Measurements from ENCODE around the gene GNG14. TPM values are rescaled to one million over a fixed set of nuclear protein-coding genes. Genes with fewer than 3 reads are reported as not detected.

GNG14 gene
- total and polyA plus RNA-seq, 10 of the 15 experiments (the other 5 are each of a cell fraction or from before 2014, with no cell fraction given) = not detected

DNA sequence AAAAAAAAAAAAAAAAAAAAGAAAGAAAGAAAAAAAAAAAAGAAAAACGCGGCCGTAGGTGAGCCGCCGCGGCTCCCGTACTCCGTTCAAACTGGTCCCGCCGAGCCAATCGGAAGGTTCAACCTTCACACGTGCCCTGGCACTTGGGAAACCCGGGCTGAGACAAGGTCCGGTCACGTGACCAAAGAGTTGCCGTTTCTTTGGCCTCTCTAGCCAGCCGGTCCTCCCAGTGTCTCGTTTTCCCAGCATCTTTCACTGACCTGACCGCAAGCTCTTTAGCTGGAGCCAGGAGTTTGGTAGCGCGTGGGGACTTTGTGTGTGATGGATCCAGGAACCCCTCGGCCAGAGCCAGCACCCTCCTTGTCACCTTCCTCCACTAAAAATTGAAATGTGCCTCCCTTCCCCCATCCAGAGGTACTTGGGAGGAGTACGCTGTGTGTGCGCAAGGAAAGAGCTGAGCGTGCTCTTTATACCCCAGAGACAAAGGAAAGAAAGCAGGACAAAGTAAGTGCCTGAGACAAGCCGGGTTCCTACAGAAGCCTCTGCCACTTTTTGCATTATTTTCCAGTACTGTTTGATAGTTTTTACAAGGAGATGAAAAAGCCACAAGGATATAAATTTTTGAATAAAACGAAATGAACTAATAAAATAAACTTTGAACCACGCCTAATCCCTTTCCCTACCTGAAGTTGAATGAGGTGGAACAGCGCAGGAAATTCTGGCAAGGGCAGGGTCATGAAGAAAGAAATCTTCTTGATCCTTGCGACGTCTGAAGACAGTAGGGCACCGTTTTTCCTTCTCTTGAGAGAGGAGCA lies 35.0 kb downstream of the GNG14 start (continued):
- TF ChIP-seq, protein P1, sequence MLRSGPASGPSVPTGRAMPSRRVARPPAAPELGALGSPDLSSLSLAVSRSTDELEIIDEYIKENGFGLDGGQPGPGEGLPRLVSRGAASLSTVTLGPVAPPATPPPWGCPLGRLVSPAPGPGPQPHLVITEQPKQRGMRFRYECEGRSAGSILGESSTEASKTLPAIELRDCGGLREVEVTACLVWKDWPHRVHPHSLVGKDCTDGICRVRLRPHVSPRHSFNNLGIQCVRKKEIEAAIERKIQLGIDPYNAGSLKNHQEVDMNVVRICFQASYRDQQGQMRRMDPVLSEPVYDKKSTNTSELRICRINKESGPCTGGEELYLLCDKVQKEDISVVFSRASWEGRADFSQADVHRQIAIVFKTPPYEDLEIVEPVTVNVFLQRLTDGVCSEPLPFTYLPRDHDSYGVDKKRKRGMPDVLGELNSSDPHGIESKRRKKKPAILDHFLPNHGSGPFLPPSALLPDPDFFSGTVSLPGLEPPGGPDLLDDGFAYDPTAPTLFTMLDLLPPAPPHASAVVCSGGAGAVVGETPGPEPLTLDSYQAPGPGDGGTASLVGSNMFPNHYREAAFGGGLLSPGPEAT (IDR thresholded peaks at IDR 0.05; ENCODE audit: low read depth) = peak; percentile 84
- TF ChIP-seq, protein P2, sequence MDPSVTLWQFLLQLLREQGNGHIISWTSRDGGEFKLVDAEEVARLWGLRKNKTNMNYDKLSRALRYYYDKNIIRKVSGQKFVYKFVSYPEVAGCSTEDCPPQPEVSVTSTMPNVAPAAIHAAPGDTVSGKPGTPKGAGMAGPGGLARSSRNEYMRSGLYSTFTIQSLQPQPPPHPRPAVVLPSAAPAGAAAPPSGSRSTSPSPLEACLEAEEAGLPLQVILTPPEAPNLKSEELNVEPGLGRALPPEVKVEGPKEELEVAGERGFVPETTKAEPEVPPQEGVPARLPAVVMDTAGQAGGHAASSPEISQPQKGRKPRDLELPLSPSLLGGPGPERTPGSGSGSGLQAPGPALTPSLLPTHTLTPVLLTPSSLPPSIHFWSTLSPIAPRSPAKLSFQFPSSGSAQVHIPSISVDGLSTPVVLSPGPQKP (IDR thresholded peaks at IDR 0.05; ENCODE audit: low read depth, low read length) = no peak
- TF ChIP-seq SUPT20H (IDR thresholded peaks at IDR 0.05; ENCODE audit: borderline replicate concordance, control insufficient read depth, low read depth, low read length) = no peak
- TF ChIP-seq FOXK2 (IDR thresholded peaks at IDR 0.05) = peak; percentile 66
- TF ChIP-seq, protein P3, sequence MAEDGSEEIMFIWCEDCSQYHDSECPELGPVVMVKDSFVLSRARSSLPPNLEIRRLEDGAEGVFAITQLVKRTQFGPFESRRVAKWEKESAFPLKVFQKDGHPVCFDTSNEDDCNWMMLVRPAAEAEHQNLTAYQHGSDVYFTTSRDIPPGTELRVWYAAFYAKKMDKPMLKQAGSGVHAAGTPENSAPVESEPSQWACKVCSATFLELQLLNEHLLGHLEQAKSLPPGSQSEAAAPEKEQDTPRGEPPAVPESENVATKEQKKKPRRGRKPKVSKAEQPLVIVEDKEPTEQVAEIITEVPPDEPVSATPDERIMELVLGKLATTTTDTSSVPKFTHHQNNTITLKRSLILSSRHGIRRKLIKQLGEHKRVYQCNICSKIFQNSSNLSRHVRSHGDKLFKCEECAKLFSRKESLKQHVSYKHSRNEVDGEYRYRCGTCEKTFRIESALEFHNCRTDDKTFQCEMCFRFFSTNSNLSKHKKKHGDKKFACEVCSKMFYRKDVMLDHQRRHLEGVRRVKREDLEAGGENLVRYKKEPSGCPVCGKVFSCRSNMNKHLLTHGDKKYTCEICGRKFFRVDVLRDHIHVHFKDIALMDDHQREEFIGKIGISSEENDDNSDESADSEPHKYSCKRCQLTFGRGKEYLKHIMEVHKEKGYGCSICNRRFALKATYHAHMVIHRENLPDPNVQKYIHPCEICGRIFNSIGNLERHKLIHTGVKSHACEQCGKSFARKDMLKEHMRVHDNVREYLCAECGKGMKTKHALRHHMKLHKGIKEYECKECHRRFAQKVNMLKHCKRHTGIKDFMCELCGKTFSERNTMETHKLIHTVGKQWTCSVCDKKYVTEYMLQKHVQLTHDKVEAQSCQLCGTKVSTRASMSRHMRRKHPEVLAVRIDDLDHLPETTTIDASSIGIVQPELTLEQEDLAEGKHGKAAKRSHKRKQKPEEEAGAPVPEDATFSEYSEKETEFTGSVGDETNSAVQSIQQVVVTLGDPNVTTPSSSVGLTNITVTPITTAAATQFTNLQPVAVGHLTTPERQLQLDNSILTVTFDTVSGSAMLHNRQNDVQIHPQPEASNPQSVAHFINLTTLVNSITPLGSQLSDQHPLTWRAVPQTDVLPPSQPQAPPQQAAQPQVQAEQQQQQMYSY (CRISPR knock-in tag; IDR thresholded peaks at IDR 0.05) = peak; percentile 92
- TF ChIP-seq BCL11A (IDR thresholded peaks at IDR 0.05; ENCODE audit: low read depth, low read length) = no peak
- TF ChIP-seq CHD2 (IDR thresholded peaks at IDR 0.05; ENCODE audit: borderline replicate concordance, low read depth, low read length) = no peak
- no peak for TF ChIP-seq KAT2A (conservative IDR thresholded peaks at IDR 0.05; ENCODE audit: control insufficient read depth, low read depth, low read length)
- TF ChIP-seq RBBP5 (conservative IDR thresholded peaks at IDR 0.05) = no peak
- TF ChIP-seq NFYA (IDR thresholded peaks at IDR 0.05; ENCODE audit: borderline replicate concordance, low read depth, low read length) = no peak
- peak; percentile 100 for TF ChIP-seq RAD51 (IDR thresholded peaks at IDR 0.05)
- peak; percentile 89 for TF ChIP-seq CBFB (IDR thresholded peaks at IDR 0.05; ENCODE audit: low read depth)
- peak; percentile 77 for TF ChIP-seq MEF2B (IDR thresholded peaks at IDR 0.05; ENCODE audit: partially characterized antibody, poor library complexity, severe bottlenecking)
- TF ChIP-seq YY1 (IDR thresholded peaks at IDR 0.05; ENCODE audit: low read depth, low read length) = no peak; the same call in 1 of the 2 replicates
- 0 out of 2 replicates have a peak, but pooled peaks have one; percentile 23 for TF ChIP-seq TARDBP (IDR thresholded peaks at IDR 0.05; ENCODE audit: borderline replicate concordance)
- TF ChIP-seq MXI1 (IDR thresholded peaks at IDR 0.05; ENCODE audit: low read depth, low read length) = no peak; the same call in none of the 2 replicates
- peak; percentile 92 for TF ChIP-seq IKZF1 (conservative IDR thresholded peaks at IDR 0.05)
- no peak for TF ChIP-seq SREBF2 (IDR thresholded peaks at IDR 0.05; ENCODE audit: low read length)
- TF ChIP-seq JUND (IDR thresholded peaks at IDR 0.05; ENCODE audit: low read depth, low read length) = no peak
- no peak for TF ChIP-seq STAT1 (conservative IDR thresholded peaks at IDR 0.05)
- TF ChIP-seq NRF1 (conservative IDR thresholded peaks at IDR 0.05; ENCODE audit: low read depth, low read length) = no peak
- no peak for TF ChIP-seq HDAC6 (IDR thresholded peaks at IDR 0.05; ENCODE audit: unreplicated experiment)
- TF ChIP-seq HCFC1 (IDR thresholded peaks at IDR 0.05; ENCODE audit: low read length) = peak; percentile 73
- no peak for TF ChIP-seq TCF3 (IDR thresholded peaks at IDR 0.05; ENCODE audit: borderline replicate concordance, insufficient read depth, low read depth, low read length)
- peak; percentile 81 for TF ChIP-seq NBN (IDR thresholded peaks at IDR 0.05)
- no peak for TF ChIP-seq TCF12 (IDR thresholded peaks at IDR 0.05; ENCODE audit: low read depth, low read length)
- TF ChIP-seq SRF (IDR thresholded peaks at IDR 0.05; ENCODE audit: low read depth in 2 of 2, low read length in 2 of 2) = no peak
